ENCODE measurements around the gene TBC1D1. TPM values are rescaled to one million over a fixed set of nuclear protein-coding genes. Genes with fewer than 3 reads are reported as not detected.
A peak's percentile ranks its signal among the peaks of the same experiment; 100 is the strongest.

TBC1D1 gene
- total RNA-seq, 2 donors from 2014 or later, result 49.8 to 129 TPM

GRCh38 chr4:38004062-38004461, 113.2 kb downstream of the TBC1D1 start:
- Histone ChIP-seq H3K36me3 (no peaks in the 10 kb centered on the region), H3K4me3 (no peak overlapping the region), H3K4me1 (replicated peaks) (peaks cover 8% of the 10 kb centered on the region), H3K27ac (peak overlapping the region in 1 of 2 donors; percentile 73), H3K27me3 (replicated peaks; ENCODE audit: insufficient read depth) (no peaks in the 10 kb centered on the region), H3K9me3 (no peaks in the 10 kb centered on the region)
- 41% methylated on average over 3 of the region's 3 CpGs for WGBS
- intact Hi-C loops (cut with DNase I), result no loop called here
- DNase-seq (ENCODE audit: low spot score), result no peak
- TF ChIP-seq POLR2A (IDR thresholded peaks at IDR 0.05), result no peak
- no peak for TF ChIP-seq CTCF (IDR thresholded peaks at IDR 0.05)
- TF ChIP-seq POLR2AphosphoS5 (IDR thresholded peaks at IDR 0.05), result no peak

GRCh38 chr4:38004887-38005286, 114.0 kb downstream of the TBC1D1 start:
- no peak for DNase-seq (ENCODE audit: low spot score)
- intact Hi-C loops (cut with DNase I), result no loop called here
- peak overlapping the region; percentile 16 to 73 for H3K27ac ChIP-seq
- no peaks in the 10 kb centered on the region for H3K36me3 ChIP-seq
- 60% methylated on average over 6 of the region's 6 CpGs for WGBS
- H3K4me3 ChIP-seq, result no peak overlapping the region
- peaks cover 8% of the 10 kb centered on the region for H3K4me1 ChIP-seq (replicated peaks)
- TF ChIP-seq POLR2A (IDR thresholded peaks at IDR 0.05) (no peak), POLR2AphosphoS5 (IDR thresholded peaks at IDR 0.05) (no peak), CTCF (IDR thresholded peaks at IDR 0.05) (no peak)
- no peaks in the 10 kb centered on the region for H3K27me3 ChIP-seq (replicated peaks; ENCODE audit: insufficient read depth)
- H3K9me3 ChIP-seq, result no peaks in the 10 kb centered on the region

GRCh38 chr4:38005637-38006036, 114.8 kb downstream of the TBC1D1 start:
- DNase-seq (ENCODE audit: low spot score), result no peak
- intact Hi-C loops (cut with DNase I), result no loop called here
- Histone ChIP-seq H3K4me3 (no peak overlapping the region), H3K4me1 (replicated peaks) (peaks cover 13% of the 10 kb centered on the region), H3K36me3 (no peaks in the 10 kb centered on the region), H3K27ac (peak overlapping the region in 1 of 2 donors; percentile 73), H3K27me3 (replicated peaks; ENCODE audit: insufficient read depth) (no peaks in the 10 kb centered on the region), H3K9me3 (no peaks in the 10 kb centered on the region)
- WGBS, result 71% methylated on average over 3 of the region's 3 CpGs
- TF ChIP-seq POLR2A (IDR thresholded peaks at IDR 0.05) (no peak), CTCF (IDR thresholded peaks at IDR 0.05) (no peak), POLR2AphosphoS5 (IDR thresholded peaks at IDR 0.05) (no peak)

GRCh38 chr4:38007645-38008044, 116.8 kb downstream of the TBC1D1 start:
- Histone ChIP-seq H3K4me3 (no peak overlapping the region), H3K27me3 (replicated peaks; ENCODE audit: insufficient read depth) (no peaks in the 10 kb centered on the region), H3K27ac (peak overlapping the region in 1 of 2 donors; percentile 16), H3K4me1 (replicated peaks) (peaks cover 13% of the 10 kb centered on the region), H3K9me3 (no peaks in the 10 kb centered on the region), H3K36me3 (no peaks in the 10 kb centered on the region)
- intact Hi-C loops (cut with DNase I), result no loop called here
- 79% methylated on average over 5 of the region's 5 CpGs for WGBS
- DNase-seq (ENCODE audit: low spot score), result no peak
- TF ChIP-seq POLR2AphosphoS5 (IDR thresholded peaks at IDR 0.05) (no peak), CTCF (IDR thresholded peaks at IDR 0.05) (no peak)

GRCh38 chr4:38008571-38009021, 117.7 kb downstream of the TBC1D1 start:
- no peaks in the 10 kb centered on the region for H3K9me3 ChIP-seq
- H3K4me1 ChIP-seq (replicated peaks), result peaks cover 13% of the 10 kb centered on the region
- H3K27ac ChIP-seq, result peak overlapping the region in 1 of 2 donors; percentile 16
- no peak for DNase-seq (ENCODE audit: low spot score)
- no peaks in the 10 kb centered on the region for H3K36me3 ChIP-seq
- H3K27me3 ChIP-seq (replicated peaks; ENCODE audit: insufficient read depth), result no peaks in the 10 kb centered on the region
- no peak overlapping the region for H3K4me3 ChIP-seq
- intact Hi-C loops (cut with DNase I), result no loop called here
- 98% methylated on average over 3 of the region's 3 CpGs for WGBS
- TF ChIP-seq POLR2A (IDR thresholded peaks at IDR 0.05) (no peak), POLR2AphosphoS5 (IDR thresholded peaks at IDR 0.05) (no peak), CTCF (IDR thresholded peaks at IDR 0.05) (no peak)

All from prostate gland (tissue), 2 donors.